SHP77 (cell line): ENCODE results near the gene MERTK.
"Not testable (repeated sequence)": the region's sequence is repeated elsewhere in the genome, so short reads cannot be mapped to it uniquely, and the experiment has no call there.

Experiments used
- DNase-seq, 2 experiments: peaks; one replicate each; lab custom pipeline; 2025; lab: John Stamatoyannopoulos, UW

The MERTK gene

DNA sequence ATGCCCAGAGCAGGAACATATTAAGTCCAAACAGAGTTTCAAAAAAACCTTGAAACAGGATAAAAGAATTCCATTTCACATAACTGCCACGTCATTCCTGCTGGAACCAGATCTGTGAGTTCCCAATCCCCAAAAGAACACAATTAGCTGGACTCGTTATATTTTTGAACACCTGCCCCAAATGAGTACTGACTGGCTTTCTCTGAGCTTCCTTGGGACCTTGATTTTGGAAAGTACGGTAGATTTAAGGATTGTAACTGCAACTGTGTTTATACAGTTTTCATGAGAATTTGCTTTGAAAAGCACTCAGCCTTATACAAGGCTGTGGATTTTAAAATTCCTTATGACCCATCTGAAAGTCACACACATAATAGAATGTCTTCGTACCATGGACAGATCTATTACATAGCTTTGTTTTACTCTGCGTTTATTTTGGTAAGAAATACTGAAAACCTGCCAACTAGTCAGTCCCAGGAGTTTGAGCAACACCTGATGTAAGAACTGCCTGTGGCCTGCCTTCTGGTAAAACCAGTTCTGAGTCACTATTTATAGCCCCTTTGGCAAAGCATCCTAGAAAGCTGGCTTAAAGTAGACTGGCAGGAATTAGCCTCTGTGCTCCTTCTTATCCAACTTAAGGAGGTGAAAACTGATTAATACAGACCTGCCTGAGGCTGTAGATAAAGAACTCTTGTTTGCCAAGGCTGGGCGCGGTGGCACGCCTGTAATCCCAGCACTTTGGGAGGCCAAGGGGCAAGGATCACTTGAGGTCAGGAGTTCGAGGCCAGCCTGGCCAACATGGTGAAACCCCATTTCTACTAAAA lies 48.1 kb downstream of the MERTK start:
- DNase-seq = peak; percentile 20 to 40

DNA sequence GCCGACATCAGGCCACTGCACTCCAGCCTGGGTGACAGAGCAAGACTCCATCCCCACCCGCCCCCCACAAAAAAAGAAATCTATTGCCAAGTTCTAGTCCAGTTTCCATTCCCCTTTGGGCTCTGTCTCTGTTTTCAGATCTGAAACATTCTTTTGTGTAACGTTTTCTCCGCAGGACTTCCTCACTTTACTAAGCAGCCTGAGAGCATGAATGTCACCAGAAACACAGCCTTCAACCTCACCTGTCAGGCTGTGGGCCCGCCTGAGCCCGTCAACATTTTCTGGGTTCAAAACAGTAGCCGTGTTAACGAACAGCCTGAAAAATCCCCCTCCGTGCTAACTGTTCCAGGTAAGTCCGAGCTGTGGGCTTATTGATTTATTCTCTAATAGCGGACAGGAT lies 48.8 kb downstream of the MERTK start:
- no peak for DNase-seq

DNA sequence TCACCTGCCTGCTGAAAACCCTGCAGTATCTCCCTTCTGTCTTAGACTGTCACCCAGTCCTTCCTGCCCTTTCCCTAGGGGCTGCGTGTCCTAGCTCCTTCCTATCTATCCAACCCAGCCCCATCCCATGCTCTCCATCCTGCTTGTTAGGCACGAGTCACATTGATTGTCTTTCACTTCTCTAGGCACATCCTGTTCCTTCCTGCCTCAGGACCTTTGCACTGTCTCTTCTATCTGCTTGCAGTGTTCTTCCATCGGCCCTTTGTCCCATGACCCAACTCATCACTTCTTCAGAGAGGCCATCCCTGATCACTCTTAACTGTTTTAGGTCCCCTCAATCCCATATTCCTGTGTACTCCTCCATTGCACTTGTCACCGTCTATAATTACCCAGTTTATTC lies 50.4 kb downstream of the MERTK start:
- DNase-seq = no peak

DNA sequence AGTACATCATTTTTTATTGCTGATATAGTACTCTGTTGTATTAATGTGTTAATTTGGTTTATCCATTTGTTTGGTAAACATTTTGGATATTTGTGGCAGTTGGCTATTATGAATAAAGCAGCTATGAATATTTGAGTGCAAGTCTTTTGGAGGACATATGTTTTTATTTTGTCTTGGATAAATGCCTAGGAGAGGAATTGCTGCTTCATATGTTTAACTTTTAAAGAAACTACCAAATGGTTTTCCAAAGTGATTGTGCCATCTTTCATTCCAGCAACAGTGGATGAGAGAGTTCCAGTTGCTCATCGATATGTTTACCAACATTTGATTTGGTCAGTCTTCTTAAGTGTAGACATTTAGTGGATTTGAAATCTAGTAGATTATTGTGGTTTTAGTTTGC lies 51.8 kb downstream of the MERTK start:
- no peak for DNase-seq

DNA sequence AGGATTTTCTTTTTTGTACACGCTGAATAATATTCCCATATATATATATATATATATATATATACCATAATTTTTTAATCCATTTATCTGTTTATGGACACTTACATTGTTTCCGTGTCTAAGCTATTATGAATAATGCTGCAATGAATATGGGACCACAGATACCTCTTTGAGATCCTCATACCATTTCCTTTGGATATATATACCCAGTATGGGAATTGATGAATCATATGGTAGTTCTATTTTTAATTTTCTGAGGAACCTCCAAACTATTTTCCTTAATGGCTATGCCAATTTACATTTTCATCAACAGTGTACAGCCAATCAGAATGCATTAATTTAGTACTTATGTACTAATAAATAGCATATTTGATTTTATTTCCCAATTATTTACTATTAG lies 53.1 kb downstream of the MERTK start:
- DNase-seq = no peak

DNA sequence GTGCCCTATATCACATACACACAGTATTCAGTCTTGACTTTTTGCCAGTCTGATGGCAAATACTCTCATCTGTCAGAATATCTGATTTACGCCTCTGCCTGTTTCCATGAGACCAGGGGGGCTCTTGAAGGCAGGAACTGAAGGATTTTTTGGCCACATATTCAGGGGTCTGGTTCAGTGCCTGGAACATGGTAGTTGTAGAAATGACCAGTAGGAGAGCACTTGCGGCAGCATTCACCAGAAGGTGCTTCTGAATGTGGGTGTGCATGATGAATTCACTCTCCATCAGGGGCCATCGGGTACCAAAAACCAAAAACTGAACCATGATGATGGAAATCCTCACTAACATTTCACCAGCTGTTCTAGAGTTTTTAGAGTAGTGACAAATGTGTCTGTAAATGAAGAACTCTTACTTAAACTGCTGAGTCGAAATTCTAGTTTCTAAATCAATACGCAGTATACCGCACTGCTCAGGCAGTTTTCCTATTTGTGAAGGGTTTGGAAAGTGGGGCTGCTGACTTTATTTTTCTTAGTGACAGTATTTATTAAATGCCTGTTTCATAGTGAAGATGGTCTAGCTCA lies 54.6 kb downstream of the MERTK start:
- no peak for DNase-seq

DNA sequence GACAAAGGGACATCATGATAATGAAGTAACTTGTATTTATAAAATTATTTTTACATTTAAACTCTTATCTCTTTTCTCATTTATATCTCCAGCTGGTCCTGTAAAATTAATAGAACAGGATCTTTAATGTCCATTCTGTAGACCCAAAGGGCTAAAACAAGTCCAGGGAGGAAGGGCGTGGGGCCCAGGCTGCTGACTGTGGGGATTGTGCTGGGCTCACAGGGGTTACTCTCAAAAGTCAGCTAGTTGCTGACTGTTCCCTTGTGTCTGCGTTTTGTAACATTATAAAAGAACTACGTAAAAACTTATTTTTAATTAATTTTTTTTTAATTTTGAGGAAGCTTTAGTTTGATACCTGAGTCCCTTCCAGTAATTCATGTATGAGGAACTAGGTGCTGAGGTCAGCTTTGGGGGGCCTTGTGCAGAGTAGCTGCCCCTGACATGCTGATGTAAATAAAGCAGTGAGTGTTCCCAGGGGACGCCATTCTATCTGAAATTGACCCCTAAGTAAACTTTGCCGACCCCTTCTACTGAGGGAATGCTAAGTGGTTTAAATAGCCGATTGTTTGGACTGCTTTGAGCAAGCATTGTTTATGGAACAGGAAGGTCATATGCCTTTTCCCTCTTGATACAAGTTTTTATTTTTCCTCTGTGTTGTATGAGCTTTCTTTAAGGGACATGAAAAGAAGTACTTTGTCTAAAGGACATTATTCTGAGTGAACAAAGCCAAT lies 56.4 kb downstream of the MERTK start:
- DNase-seq = no peak

DNA sequence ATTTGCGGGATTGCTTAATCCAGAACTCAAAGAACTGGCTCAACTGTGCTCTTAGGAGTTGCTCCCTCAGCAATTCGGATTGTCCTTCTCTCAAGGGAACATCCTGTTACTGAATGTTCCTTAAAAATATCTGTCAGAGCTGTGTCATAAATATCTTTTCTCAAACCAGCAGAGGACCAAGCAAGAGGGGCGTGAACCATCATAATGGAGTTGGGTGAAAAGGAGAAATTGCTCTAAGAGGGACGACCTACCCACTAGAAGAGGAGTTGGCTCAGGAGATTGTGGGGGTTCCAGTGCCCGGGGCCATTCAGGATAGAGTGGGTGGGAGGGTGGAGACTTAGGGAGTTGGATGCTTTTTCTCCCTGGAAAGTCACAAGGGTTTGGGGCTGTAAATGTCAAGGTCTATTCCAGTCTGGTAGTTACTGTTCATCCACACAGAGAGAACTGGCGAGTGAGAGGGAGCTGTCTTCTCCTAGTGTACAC lies 59.5 kb downstream of the MERTK start:
- no peak for DNase-seq

DNA sequence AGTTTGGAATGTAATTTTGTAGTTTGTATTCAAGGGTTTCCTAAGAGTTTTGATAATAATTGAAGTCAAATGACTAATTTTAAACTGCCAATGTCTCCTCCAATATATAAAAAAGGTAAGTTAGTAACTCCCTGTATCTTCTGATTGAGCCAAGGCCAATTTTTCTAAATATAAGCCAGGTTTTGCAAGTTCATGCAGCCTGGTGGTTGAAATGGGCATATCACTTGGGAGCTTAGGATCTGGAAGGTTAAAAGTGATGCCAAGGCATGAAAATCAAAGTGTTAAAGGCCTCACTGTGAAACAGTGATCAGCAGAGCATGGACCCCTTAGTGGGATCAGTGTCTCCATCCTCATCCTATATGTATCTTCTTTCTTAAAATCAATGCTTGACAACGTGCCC lies 60.5 kb downstream of the MERTK start:
- DNase-seq = no peak

DNA sequence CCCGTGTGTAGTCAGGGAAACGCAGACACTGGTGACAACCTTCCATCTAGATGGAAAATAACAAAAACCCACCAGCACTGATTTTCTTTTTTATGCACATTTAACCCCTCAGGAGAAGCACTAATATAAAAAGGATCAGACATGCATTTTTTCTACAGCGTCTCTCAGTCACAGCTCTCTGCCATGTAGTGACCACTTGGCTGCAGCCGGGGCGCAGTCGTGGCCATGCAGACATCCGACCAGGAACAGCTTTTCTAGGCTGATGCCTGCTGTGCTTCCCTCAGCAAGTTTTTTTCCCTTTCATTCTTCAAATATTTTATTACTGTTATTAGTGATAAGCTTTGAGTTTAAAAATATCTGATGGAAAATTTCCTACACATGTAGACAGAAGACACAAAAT lies 63.3 kb downstream of the MERTK start:
- no peak for DNase-seq

DNA sequence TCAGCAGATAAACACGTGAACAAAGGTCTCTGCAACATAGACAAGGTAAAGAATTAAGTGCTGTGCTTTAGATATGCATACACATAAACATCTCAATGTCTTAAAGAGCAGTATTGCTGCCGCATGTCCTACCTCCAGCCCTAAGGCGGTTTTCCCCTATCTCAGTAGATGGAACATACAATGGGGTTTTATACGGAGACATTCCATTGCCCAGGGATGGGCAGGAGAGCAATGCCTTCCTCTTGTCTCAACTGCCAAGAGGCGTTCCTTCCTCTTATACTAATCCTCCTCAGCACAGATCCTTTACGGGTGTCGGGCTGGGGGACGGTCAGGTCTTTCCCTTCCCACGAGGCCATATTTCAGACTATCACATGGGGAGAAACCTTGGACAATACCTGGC lies 64.7 kb downstream of the MERTK start:
- not testable (repeated sequence) for DNase-seq

DNA sequence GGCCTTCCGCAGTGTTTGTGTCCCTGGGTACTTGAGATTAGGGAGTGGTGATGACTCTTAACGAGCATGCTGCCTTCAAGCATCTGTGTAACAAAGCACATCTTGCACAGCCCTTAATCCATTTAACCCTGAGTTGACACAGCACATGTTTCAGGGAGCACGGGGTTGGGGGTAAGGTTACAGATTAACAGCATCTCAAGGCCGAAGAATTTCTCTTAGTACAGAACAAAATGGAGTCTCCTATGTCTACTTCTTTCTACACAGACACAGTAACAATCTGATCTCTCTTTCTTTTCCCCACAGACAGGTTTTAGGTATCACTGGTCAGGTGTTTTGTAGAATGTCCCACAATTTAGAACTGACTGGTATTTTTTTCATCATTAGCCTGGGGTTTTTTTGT lies 65.1 kb downstream of the MERTK start:
- not testable (repeated sequence) for DNase-seq

DNA sequence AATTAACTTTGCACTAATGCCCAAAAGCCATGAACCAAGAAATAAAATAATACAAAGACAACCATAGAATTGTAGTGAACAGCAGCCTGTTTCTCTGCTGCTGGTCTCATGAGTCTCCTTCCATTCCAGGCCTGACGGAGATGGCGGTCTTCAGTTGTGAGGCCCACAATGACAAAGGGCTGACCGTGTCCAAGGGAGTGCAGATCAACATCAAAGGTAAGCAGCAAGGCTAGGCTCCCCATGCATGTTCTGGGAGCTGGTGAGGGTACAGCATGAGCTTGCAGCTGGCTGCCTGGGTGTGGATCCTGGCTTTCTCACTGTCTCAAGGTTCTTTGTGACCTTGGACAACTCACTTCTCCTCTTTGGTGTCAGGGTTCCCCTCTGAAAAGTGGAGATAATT lies 66.7 kb downstream of the MERTK start:
- no peak for DNase-seq

DNA sequence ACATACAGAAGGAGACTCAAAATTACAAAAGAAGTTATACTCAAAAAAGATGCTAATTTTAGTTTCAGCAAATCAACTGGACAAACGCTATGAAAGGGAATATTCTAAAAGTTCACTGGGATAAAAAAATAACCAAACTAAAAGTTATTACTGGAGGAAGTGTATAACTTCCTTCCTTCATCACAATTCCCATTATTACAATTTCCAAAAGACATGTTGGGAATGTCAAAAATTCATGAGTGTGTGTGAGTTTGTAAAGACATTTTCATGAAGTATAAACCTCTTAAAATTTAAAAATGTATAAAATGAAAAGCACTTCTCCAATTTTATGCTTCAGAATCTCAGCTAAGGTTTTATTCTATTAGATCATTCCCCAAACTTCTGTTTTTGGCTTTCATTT lies 67.8 kb downstream of the MERTK start:
- DNase-seq = no peak

DNA sequence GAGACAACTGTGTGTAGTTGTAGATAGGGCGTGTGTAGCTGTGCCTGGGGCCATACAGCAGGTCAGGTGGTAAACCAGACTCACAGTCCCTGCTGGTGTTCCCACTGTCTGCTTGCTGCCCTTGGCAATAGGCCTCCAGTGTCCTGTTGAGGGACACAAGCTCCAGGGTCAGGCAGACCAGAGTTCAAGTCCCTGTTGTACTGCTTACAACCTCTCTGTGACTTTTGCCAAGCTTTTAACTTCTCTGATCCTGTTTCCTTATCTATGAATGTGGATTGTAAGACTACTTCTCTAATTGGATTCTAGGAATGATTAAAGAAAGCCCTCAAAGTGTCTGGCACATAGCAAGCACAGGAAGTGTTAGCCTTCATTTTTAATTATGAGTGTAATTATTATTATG lies 68.6 kb downstream of the MERTK start:
- no peak for DNase-seq

DNA sequence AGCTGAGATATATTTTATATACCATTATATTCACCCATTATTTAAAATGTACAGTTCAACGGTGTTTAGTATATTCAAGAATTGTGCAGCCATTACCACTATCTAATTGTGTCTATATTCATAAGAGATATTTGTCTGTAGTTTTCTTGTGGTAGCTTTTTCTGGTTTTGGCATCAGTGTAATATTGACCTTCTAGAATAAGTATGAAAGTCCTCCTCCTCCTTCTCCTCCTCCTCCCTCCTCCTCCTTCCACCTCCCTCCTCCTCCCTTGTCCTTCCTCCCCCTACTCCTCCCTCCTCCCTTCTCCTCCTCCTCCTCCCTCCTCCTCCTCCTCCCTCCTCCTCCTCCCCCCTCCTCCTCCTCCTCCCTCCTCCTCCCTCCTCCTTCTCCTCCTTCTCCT lies 72.0 kb downstream of the MERTK start:
- no peak for DNase-seq

DNA sequence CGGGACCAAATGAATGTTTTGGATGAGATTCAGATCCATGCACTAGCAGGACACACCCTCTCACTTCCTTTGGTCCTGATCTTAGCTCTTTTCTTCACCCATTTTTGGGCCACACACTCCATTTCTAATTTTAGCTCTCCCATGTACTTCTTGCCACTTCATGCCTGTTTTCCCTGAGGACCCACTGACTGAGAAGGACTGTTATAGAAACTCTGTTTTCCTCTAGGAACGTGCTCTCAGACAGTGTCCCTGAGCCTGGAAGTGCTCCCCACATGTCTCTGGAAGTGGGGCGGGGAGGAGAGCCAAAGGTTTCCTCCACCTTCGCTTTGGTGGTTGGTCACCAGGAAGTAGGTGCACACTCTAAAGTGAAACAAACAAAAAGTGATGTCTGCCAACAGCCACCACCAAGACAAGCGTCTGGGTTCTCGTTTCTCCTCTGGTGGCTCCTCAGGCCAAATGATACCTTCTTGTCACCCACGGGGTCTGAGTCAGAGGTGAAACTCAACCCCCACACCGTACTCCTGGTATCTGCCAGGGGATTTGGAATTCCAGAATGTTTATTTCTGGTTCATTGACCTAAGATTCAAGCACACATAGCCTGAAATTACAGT lies 74.7 kb downstream of the MERTK start:
- no peak for DNase-seq

DNA sequence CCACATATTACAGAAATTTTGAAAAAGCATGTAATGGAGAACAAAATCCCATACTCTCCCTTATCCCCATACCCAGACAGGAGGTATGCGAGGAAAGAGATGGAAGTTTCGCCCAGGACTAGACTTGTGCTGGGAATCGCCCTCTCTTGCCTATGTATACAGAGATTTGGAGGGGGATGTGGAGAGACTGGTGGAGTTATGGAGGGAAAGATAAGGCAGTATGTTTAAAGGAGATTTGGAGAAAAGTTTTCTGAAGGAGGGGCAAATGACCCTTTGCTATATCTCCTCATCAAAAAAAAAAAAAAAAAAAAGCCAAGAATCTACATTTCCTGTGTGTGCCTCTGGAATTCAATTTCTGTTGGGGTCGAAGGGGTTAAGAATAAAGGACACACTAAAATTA lies 75.3 kb downstream of the MERTK start:
- DNase-seq = no peak

DNA sequence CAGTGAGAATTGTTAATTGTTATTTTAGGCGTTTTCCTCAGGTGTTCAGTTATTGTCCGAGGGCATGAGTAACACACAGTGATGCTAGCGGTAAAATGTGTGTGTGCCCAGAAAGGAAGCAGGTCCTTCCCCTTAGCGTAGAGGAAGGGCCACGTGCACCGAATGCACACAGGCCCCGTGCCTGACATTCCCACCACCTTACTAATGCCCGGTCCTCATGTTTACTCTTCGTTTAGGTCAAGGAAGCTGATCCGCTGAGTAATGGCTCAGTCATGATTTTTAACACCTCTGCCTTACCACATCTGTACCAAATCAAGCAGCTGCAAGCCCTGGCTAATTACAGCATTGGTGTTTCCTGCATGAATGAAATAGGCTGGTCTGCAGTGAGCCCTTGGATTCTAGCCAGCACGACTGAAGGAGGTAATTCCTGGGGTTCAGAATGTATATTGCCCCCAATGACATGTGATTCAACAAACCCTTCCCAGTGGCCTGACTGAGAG lies 76.7 kb downstream of the MERTK start:
- DNase-seq = no peak

DNA sequence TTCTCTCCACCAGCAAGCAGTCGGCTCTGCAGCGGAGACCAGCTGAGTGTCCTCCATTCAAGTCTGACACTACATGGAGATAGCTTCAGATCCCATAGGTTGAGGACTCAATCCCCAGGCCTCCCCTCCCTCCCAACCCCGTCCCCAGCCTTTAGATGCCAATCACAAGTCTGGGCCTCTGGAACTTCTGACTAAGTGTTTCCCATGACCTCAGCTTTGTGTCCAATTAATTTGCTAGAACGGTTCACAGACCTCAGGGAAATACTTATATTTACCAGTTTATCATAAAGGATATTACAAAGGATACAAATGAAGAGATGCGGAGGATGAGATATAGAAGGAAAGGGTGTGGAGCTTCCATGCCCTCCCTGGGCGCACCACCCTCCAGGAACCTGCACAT lies 77.4 kb downstream of the MERTK start:
- no peak for DNase-seq

DNA sequence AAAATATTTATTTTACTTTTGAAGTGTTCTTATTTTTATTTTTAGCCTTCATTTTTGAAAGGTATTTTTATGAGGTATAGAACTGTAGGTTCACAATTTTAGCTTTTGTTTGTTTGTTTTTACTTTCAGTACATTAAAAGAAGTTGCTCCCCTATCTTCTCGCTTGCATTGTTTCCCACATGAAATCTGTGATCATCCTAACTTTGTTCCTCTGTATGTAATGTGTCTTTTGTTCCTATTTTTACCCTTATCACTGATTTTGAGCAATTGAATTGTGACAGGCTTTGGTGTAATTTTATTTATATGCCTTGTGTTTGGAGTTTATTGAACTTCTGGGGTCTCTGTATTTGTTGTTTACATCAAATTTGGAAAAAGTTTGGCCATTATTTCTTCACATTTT lies 78.8 kb downstream of the MERTK start:
- no peak for DNase-seq

DNA sequence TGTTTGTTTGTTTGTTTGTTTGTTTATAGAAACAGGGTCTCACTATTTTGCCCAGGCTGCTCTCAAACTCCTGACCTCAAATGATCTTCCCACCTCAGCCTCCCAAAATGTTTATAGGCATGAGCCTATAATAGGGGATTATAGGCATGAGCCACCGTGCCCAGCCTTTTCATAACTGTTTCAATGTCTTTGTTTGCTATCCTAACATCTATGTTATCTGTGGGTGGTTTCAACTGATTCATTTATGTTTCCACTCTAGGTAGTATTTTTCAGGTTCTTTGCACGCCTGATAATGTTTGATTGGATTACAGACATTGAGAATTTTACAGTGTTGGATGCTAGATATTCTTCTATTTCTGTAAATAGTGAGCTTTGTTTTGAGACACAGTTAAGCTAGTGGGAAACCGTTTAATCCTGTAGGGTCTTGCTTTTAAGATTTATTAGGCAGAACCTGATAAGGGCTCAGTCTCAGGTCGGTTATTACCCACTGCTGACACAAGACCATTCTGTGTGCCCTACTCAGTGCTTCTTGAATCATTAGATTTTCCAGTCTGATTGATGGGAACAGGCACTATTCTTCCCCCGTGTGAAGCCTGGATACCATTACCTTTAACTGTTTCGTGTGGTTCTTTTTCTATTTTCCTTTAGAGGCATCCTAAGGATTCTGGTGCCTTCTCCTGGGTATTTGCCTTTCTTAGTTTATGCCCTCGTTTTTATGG lies 80.2 kb downstream of the MERTK start:
- no peak for DNase-seq
